Measurements from ENCODE around the gene ELOVL1. TPM values are rescaled to one million over a fixed set of nuclear protein-coding genes. Genes with fewer than 3 reads are reported as not detected.
A peak's percentile ranks its signal among the peaks of the same experiment; 100 is the strongest.

ELOVL1 gene
- total RNA-seq, 3 donors from 2014 or later: 45.9 to 60.6 (median 55.5) TPM

- no peaks in the 10 kb centered on the region for H3K4me1 ChIP-seq
- peak in 1 of 2 donors; percentile 36 for DNase-seq (ENCODE audit: low spot score in 2 of 2)
- intact Hi-C loops (cut with DNase I; ENCODE audit: low total_unique reads): no loop called here
- no peak overlapping the region for H3K27ac ChIP-seq
- no peaks in the 10 kb centered on the region for H3K36me3 ChIP-seq
- H3K4me3 ChIP-seq: no peak overlapping the region
- no peaks in the 10 kb centered on the region for H3K27me3 ChIP-seq
- H3K9me3 ChIP-seq: no peaks in the 10 kb centered on the region
- no peak for TF ChIP-seq CTCF (IDR thresholded peaks at IDR 0.05)
- no peak for TF ChIP-seq POLR2A (IDR thresholded peaks at IDR 0.05)
- no peak for TF ChIP-seq POLR2AphosphoS5 (IDR thresholded peaks at IDR 0.05)
These were observed 48.5 kb downstream of the ELOVL1 start for GRCh38 chr1:43319288-43319687.

GRCh38 chr1:43318831-43319230 is 49.0 kb downstream of the ELOVL1 start:
- Histone ChIP-seq H3K27ac (no peak overlapping the region), H3K4me1 (no peaks in the 10 kb centered on the region), H3K4me3 (no peak overlapping the region), H3K27me3 (no peaks in the 10 kb centered on the region), H3K9me3 (no peaks in the 10 kb centered on the region), H3K36me3 (no peaks in the 10 kb centered on the region)
- DNase-seq (ENCODE audit: low spot score in 2 of 2): peak in 1 of 2 donors; percentile 7
- no peak for TF ChIP-seq CTCF (IDR thresholded peaks at IDR 0.05)
- no peak for TF ChIP-seq POLR2A (IDR thresholded peaks at IDR 0.05)
- TF ChIP-seq POLR2AphosphoS5 (IDR thresholded peaks at IDR 0.05): no peak
- intact Hi-C loops (cut with DNase I; ENCODE audit: low total_unique reads): no loop called here

- TF ChIP-seq POLR2AphosphoS5 (IDR thresholded peaks at IDR 0.05): no peak
- peak in 1 of 2 donors; percentile 44 for DNase-seq (ENCODE audit: low spot score in 2 of 2)
- Histone ChIP-seq H3K9me3 (no peaks in the 10 kb centered on the region), H3K36me3 (no peaks in the 10 kb centered on the region), H3K4me3 (no peak overlapping the region), H3K4me1 (no peaks in the 10 kb centered on the region), H3K27me3 (no peaks in the 10 kb centered on the region), H3K27ac (no peak overlapping the region)
- intact Hi-C loops (cut with DNase I; ENCODE audit: low total_unique reads): no loop called here
These were observed 49.9 kb downstream of the ELOVL1 start for GRCh38 chr1:43317817-43318471.

GRCh38 chr1:43316738-43317520 is 50.9 kb downstream of the ELOVL1 start:
- Histone ChIP-seq H3K36me3 (no peaks in the 10 kb centered on the region), H3K9me3 (no peaks in the 10 kb centered on the region), H3K27ac (no peak overlapping the region), H3K4me1 (no peaks in the 10 kb centered on the region), H3K4me3 (no peak overlapping the region), H3K27me3 (no peaks in the 10 kb centered on the region)
- DNase-seq (ENCODE audit: low spot score in 2 of 2): peak in 1 of 2 donors; percentile 40
- no peak for TF ChIP-seq CTCF (IDR thresholded peaks at IDR 0.05)
- TF ChIP-seq POLR2A (IDR thresholded peaks at IDR 0.05): no peak
- no peak for TF ChIP-seq POLR2AphosphoS5 (IDR thresholded peaks at IDR 0.05)
- intact Hi-C loops (cut with DNase I; ENCODE audit: low total_unique reads): no loop called here

- H3K27me3 ChIP-seq: no peaks in the 10 kb centered on the region
- no peaks in the 10 kb centered on the region for H3K36me3 ChIP-seq
- no peak overlapping the region for H3K27ac ChIP-seq
- TF ChIP-seq POLR2A (IDR thresholded peaks at IDR 0.05): no peak
- no peak for TF ChIP-seq POLR2AphosphoS5 (IDR thresholded peaks at IDR 0.05)
- no peak for TF ChIP-seq CTCF (IDR thresholded peaks at IDR 0.05)
- DNase-seq (ENCODE audit: low spot score in 2 of 2): peak in 1 of 2 donors; percentile 30
- H3K9me3 ChIP-seq: no peaks in the 10 kb centered on the region
- intact Hi-C loops (cut with DNase I; ENCODE audit: low total_unique reads): no loop called here
- no peak overlapping the region for H3K4me3 ChIP-seq
- H3K4me1 ChIP-seq: no peaks in the 10 kb centered on the region
These were observed 51.7 kb downstream of the ELOVL1 start for GRCh38 chr1:43315963-43316737.

Measured in breast epithelium (tissue), 4 donors.